Measurements from ENCODE around the gene KAZN.

- TF ChIP-seq GATA3 (IDR thresholded peaks at IDR 0.05; ENCODE audit: low read depth, low read length) (no peak), GATA2 (IDR thresholded peaks at IDR 0.05; ENCODE audit: low read depth, low read length) (no peak)
Measured at GRCh38 chr1:15146142-15146680, 547.7 kb downstream of the KAZN start.

Data from SH-SY5Y (cell line).